Measurements from ENCODE around the gene PPIP5K2. TPM values are rescaled to one million over a fixed set of nuclear protein-coding genes. Genes with fewer than 3 reads are reported as not detected.
"Not testable (repeated sequence)": the region's sequence is repeated elsewhere in the genome, so short reads cannot be mapped to it uniquely, and the experiment has no call there.

Gene PPIP5K2
- polyA plus RNA-seq, 1 donor = 28.8 TPM

DNA sequence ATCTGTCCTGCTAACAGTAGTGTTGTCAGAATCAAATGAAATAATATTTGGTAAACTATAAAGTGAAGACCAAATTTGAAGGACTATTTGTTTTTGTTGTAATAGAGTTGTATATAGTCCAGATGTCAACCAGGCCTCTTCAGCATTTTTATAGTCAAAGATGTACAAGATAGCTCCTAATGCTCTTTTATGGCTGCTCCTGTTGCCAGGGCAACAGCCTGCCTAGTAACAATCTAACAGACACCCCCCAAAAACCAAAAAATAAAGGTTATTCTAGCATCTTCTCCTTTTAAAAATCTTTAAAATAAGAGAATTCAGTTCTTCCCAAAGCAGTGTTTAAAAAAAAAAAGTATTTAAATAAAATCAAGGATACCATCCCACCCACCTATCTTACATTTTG lies 89.0 kb downstream of the PPIP5K2 start:
- DNase-seq = no peak

DNA sequence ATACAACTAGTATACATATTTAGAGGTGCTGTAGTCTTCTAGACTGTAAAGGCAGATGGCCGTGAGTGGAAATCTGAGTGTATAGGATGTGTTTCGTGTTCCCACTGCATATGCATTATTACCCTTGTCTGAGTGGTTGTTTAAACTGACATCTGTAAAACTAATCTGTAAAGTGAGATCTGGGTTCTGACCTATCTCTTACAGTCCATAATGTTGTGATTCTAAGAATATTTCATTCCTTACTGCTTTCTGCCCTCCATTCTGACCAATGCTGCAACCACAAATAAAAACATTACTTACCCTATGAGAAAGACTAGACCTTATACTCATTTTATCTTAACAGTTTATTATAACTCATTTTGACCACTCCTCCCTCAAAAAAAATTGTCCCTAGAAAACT lies 90.9 kb downstream of the PPIP5K2 start:
- DNase-seq = no peak

- DNase-seq = no peak
Observed at GRCh38 chr5:103211576-103212561, 91.8 kb downstream of the PPIP5K2 start.

DNA sequence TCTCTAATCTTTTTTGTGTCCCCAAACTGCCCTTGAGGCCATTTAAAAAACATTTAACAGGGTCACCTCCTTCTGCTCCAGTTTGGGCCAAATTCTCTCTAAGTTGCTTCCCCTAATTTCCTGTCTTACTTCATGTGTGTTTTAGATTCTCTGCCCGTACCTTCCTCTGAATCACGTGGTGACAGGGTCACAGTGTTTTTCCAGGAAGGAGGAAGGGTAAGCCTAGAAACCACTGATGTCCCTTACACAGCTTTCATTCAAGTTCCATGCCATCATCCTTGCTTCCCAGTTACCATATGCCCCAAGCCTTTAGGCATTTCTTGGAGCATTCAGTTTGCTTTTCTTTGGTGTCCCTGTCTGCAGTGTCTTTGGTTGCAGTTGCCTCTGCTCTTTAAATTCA lies 96.0 kb downstream of the PPIP5K2 start:
- DNase-seq = no peak

DNA sequence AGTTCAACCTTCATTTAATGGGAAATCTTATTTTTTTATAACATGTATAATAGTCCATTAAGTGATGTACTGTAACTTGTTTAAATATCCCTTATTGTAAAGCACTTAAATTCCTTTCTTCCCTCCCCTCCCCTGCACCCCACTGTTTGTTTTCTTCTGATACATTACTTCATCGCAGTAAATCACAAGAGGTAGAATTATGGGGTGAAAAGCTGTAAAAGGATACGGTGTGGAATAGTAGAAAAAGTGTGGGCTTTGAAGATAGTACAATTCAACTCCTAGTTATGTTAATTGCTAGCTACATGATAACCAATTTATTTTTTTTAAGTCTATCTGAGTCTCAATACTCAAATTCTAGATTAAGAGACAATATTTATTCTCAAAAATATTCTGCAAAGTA lies 96.6 kb downstream of the PPIP5K2 start:
- DNase-seq = no peak

- DNase-seq = no peak
Observed at GRCh38 chr5:103217101-103217500, 97.0 kb downstream of the PPIP5K2 start.

- DNase-seq = no peak
Observed at GRCh38 chr5:103218164-103218563, 98.1 kb downstream of the PPIP5K2 start.

DNA sequence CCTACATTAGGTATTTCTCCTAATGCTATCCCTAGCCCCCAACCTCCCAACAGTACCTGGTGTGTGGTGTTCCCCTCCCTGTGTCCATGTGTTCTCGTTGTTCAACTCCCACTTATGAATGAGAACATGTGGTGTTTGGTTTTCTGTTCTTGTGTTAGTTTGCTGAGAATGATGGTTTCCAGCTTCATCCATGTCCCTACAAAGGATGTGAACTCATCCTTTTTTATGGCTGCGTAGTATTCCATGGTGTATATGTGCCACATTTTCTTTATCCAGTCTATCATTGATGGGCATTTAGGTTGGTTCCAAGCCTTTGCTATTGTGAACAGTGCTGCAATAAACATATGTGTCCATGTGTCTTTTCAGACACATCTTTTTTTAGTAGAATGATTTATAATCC lies 99.0 kb downstream of the PPIP5K2 start:
- not testable (repeated sequence) for DNase-seq

DNA sequence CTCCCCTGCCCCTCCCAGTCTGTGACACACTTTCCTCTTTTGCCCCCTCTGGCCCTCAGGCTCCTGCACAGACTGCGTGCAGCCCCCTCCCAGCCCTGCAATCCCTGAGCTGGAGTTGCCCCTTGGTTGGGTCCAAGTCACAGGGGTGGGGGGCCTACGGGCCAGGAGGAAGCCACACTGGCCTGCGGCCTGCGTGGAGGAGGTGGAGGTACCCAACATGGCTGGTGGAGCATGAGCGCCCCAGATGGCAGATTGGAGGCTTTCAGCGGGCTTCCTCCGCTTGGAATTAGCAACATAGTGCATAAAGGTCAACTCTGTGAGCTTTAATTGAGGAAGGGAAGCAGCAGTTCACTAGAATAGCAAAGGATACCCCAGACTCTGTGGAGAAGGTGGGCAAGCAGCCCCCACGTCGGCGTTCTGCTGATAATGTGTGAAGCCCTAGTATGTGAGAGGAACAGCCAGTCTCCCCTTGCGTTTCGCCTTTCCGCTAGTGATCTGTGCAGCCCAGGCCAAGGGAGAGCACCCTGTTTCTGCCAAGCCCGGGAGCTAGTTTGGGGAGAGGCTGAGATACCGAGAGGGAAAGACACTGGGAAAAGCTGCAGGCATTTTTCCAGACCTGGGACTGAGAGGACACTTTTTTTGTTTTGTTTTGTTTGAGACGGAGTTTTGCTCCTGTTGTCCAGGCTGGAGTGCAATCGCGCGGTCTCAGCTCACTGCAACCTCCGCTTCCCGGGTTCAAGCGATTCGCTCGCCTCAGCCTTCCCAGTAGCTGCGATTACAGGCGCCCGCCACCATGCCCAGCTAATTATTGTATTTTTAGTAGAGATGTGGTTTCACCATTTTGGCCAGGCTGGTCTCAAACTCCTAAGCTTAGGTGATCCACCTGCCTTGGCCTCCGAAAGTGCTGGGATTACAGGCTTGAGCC lies 103.2 kb downstream of the PPIP5K2 start:
- DNase-seq = no peak

DNA sequence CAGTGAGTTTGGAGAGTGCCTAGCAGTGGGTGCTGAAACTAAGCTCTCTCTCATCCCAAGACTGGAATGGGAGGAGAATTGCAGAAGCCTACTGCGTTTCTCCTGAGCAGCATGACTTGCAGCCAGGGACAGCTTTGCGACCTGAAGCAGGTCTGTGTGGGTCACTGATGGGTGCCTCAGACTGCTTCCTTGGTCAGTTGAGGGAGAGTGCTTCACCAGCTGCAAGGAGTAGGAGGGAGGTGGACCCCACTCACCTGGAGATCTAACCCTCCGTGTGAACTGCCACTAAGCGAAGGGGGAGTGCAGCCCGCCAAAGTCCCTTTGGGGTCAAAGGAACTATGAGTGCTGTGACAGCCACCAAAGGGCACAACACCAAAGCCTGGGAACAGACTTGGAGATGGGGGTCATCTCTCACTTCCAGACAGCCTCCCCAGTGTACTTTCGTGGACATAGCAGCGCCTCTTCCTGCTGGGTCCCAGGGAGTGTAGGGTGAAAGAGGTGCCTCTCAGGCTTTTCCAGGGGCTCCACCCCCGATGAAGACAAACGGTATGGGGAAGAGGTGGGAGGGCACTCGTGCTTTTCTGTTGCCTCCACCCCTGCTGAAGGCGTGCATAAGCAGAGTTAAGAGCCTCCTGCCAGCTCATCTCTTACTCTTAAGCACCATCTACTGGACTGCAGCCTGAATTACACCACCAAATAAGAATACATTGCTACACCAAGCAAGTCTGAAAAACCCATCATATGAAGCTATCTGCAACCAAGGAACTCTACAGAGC lies 104.2 kb downstream of the PPIP5K2 start:
- no peak for DNase-seq

GRCh38 chr5:103224894-103225246 lies 104.8 kb downstream of the PPIP5K2 start:
- no peak for DNase-seq

DNA sequence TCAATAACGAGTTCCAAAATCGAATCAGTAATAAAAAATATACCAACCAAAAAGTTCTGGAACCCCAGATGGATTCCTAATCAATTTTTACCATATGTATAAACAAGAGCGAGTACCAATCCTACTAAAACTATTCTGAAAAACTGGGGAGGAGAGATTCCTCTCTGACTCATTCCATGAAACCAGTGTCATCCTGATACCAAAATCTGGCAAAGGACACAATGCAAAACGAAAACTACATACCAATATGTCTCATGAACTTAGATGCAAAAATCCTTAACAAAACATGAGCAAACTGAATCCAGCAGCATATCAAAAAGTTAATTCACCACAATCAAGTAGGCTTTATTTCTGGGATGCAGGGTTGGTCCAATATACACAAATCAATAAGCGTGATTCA lies 108.0 kb downstream of the PPIP5K2 start:
- no peak for DNase-seq

DNA sequence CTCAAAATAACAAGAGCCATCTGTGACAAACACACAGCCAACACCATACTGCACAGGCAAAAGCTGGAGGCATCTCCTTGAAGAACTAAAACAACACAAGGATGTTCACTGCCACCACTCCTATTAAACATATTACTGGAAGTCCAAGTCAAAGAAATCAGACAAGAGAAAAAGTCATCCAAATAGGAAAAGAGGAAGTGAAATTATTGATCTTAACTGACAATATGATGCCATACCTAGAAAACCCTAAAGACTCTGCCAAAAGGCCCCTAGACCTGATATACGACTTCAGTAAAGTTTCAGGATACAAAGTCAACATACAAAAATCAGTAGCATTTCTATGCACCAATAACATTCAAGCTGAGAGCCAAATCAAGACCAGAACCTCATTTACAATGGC lies 108.5 kb downstream of the PPIP5K2 start:
- no peak for DNase-seq

GRCh38 chr5:103232393-103232999 lies 112.4 kb downstream of the PPIP5K2 start:
- no peak for DNase-seq

GRCh38 chr5:103234239-103234975 lies 114.3 kb downstream of the PPIP5K2 start:
- no peak for DNase-seq

GRCh38 chr5:103235891-103236290 lies 115.8 kb downstream of the PPIP5K2 start:
- DNase-seq = no peak

DNA sequence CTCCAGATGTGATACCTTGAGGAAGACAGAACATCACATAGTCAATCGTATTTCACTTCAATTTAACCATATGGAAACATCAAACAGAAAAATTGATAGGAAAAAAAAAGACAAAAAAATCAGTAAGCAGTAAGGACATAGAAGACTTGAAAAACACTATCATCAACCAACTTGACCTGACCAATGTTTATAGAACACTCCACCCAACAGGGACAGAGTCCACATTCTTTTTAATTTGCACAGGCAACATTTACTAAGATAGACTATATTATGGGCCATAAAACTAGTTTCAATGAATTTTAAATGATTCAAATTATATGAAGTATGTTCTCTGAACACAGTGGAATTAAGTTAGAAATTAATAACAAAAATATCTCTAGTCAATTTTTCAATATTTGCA lies 117.7 kb downstream of the PPIP5K2 start:
- DNase-seq = no peak

DNA sequence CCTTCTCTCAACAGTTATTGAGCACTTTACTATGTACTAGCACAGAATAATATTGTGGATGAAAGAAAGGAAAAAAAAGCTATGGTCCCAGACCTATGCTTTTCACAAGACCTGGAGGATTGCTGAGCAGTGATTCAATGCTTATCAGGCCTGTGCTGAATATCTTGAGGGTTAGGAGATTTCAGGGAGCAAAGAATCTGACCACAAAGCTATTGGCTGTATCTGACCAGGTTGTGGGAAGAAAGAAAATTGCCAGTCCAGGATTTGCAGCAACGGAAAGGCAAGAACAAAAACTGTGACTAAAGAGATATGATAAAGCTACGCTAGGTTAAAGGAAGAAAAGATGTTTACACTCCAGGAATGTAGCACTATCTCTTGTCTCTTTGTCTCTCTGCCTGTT lies 123.6 kb downstream of the PPIP5K2 start:
- DNase-seq = no peak

GRCh38 chr5:103244398-103244797 lies 124.3 kb downstream of the PPIP5K2 start:
- no peak for DNase-seq

DNA sequence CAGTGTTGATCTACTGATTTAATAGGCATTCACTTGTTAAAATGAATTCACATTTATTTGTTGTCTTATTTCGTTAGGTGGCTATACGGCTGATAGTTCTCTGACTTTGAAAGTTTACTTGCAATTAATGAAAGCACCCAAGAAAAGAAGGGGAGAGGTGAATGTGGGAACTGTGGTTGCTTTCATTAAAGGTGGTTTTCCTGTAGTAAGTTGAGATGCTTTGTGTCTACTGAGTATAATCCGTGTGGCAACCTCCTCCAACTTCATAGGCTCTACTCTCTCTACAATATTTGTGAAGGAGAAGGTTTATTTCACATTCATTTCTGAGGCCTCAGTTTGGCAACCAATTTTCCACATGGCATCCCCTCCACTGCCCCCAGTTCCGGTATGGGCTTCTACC lies 125.7 kb downstream of the PPIP5K2 start:
- no peak for DNase-seq

DNA sequence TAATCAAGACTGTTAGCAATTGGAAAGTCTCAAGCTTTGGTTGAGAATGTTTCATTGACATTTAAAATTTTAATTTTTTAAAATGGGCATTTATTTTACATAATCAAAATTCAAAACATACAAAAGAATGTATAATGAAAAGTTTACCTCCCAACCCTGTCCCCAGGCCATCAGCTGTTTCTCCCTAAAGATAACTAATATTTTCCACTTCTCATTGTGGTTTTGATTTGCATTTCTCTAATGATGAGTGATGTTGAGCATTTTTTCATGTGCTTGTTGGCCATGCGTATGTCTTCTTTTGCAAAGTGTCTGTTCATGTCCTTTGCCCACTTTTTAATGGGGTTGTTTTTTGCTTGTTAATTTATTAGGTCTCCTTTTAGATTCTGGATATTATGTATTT lies 127.0 kb downstream of the PPIP5K2 start:
- no peak for DNase-seq
